Measurements from ENCODE around the gene ACP6. TPM values are rescaled to one million over a fixed set of nuclear protein-coding genes. Genes with fewer than 3 reads are reported as not detected.

The ACP6 gene
- total and polyA plus RNA-seq, 2 of the 13 experiments (the other 11 are each of a cell fraction or from before 2014, with no cell fraction given) = 18.1 to 33.7 TPM

- TF ChIP-seq SP1 (IDR thresholded peaks at IDR 0.05) (no peak), SP1 (CRISPR knock-in tag; IDR thresholded peaks at IDR 0.05) (0 out of 2 replicates have a peak, but pooled peaks have one; percentile 46), ZNF614 (CRISPR knock-in tag; IDR thresholded peaks at IDR 0.05; ENCODE audit: borderline replicate concordance) (peak; percentile 53), ZNF83 (CRISPR knock-in tag; IDR thresholded peaks at IDR 0.05; ENCODE audit: borderline replicate concordance) (0 out of 2 replicates have a peak, but pooled peaks have one; percentile 64), SMYD3 (CRISPR knock-in tag; IDR thresholded peaks at IDR 0.05) (peak; percentile 69; the same call in 1 of the 2 replicates), ZNF772 (CRISPR knock-in tag; IDR thresholded peaks at IDR 0.05) (no peak; the same call in 1 of the 2 replicates), ZNF800 (CRISPR knock-in tag; IDR thresholded peaks at IDR 0.05) (no peak), PCBP1 (IDR thresholded peaks at IDR 0.05; ENCODE audit: borderline replicate concordance, low read depth, low read length) (0 out of 2 replicates have a peak, but pooled peaks have one; percentile 21), ZNF501 (CRISPR knock-in tag; IDR thresholded peaks at IDR 0.05) (peak; percentile 42; the same call in 1 of the 2 replicates), YY1 (IDR thresholded peaks at IDR 0.05; ENCODE audit: insufficient read depth, insufficient replicate concordance, low read depth, low read length) (peak; percentile 59), ZNF317 (CRISPR knock-in tag; IDR thresholded peaks at IDR 0.05) (0 out of 2 replicates have a peak, but pooled peaks have one; percentile 28), HNF1B (CRISPR knock-in tag; IDR thresholded peaks at IDR 0.05) (peak; percentile 56; the same call in 1 of the 2 replicates), ZNF574 (CRISPR knock-in tag; IDR thresholded peaks at IDR 0.05) (peak; percentile 62; the same call in 1 of the 2 replicates), ISL2 (CRISPR knock-in tag; IDR thresholded peaks at IDR 0.05) (peak; percentile 58)
- TF ChIP-seq, protein P1, sequence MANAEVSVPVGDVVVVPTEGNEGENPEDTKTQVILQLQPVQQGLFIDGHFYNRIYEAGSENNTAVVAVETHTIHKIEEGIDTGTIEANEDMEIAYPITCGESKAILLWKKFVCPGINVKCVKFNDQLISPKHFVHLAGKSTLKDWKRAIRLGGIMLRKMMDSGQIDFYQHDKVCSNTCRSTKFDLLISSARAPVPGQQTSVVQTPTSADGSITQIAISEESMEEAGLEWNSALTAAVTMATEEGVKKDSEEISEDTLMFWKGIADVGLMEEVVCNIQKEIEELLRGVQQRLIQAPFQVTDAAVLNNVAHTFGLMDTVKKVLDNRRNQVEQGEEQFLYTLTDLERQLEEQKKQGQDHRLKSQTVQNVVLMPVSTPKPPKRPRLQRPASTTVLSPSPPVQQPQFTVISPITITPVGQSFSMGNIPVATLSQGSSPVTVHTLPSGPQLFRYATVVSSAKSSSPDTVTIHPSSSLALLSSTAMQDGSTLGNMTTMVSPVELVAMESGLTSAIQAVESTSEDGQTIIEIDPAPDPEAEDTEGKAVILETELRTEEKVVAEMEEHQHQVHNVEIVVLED (CRISPR knock-in tag; IDR thresholded peaks at IDR 0.05; ENCODE audit: borderline replicate concordance) = peak; percentile 67; the same call in 1 of the 2 replicates
- TF ChIP-seq, protein P2, sequence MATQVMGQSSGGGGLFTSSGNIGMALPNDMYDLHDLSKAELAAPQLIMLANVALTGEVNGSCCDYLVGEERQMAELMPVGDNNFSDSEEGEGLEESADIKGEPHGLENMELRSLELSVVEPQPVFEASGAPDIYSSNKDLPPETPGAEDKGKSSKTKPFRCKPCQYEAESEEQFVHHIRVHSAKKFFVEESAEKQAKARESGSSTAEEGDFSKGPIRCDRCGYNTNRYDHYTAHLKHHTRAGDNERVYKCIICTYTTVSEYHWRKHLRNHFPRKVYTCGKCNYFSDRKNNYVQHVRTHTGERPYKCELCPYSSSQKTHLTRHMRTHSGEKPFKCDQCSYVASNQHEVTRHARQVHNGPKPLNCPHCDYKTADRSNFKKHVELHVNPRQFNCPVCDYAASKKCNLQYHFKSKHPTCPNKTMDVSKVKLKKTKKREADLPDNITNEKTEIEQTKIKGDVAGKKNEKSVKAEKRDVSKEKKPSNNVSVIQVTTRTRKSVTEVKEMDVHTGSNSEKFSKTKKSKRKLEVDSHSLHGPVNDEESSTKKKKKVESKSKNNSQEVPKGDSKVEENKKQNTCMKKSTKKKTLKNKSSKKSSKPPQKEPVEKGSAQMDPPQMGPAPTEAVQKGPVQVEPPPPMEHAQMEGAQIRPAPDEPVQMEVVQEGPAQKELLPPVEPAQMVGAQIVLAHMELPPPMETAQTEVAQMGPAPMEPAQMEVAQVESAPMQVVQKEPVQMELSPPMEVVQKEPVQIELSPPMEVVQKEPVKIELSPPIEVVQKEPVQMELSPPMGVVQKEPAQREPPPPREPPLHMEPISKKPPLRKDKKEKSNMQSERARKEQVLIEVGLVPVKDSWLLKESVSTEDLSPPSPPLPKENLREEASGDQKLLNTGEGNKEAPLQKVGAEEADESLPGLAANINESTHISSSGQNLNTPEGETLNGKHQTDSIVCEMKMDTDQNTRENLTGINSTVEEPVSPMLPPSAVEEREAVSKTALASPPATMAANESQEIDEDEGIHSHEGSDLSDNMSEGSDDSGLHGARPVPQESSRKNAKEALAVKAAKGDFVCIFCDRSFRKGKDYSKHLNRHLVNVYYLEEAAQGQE (IDR thresholded peaks at IDR 0.05; ENCODE audit: borderline replicate concordance in 1 of 2, low read depth in 1 of 2, low read length in 2 of 2) = 0 out of 4 replicates have a peak, but pooled peaks of 1 of the 2 experiments have one; percentile 6
Observed at GRCh38 chr1:147670319-147671001, at the start of gene ACP6 (continued).
